ENCODE data around the gene ADAR.
A peak's percentile ranks its signal among the peaks of the same experiment; 100 is the strongest.
"Not testable (repeated sequence)": the region's sequence is repeated elsewhere in the genome, so short reads cannot be mapped to it uniquely, and the experiment has no call there.

ADAR gene

GRCh38 chr1:154607609-154608396 lies at the start of gene ADAR:
ADAR (minus strand) TSS chr1:154608186; CDS start chr1:154608006, 180 bp downstream.
- DNase-seq (ENCODE audit: low read depth), result peak; percentile 78

DNA sequence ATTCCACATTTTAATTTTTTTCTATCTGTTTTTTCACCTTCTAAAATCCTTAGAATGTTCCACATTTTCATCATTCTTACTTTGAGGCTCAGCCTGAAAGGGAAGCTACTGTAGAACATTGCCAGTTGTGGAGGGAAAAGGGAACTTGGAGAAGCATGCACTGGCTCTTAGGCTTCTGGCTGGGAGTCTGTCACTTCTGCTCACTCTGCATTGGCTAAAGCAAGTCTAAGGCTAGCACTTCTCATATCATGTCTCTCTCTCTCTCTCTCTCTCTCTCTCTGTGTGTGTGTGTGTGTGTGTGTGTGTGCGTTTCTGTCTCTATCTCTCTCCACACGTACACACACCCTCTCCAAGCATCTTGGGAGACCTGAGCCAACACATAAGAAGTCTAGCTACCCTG lies 49.6 kb upstream of the ADAR start:
- DNase-seq (ENCODE audit: low read depth), result no peak

- DNase-seq (ENCODE audit: low read depth), result no peak
Observed at GRCh38 chr1:154652893-154653292, 44.9 kb upstream of the ADAR start.

DNA sequence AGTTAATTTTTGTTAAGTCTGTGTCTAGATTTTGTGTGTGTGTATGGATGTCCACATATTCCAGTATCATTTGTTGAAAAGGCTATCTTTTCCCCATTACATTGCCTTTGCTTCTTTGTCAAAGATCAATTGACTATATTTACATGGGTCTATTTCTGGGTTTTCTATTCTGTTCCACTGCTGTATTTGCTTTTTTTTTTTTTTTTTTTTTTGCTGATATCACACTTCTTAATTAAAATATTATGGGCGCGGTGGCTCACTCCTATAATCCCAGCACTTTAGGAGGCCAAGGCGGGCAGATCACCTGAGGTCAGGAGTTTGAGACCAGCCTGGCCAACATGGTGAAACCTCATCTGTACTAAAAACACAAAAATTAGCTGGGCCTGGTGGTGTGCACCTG lies 36.7 kb upstream of the ADAR start:
- DNase-seq (ENCODE audit: low read depth), result not testable (repeated sequence)

GRCh38 chr1:154641534-154641933 lies 33.5 kb upstream of the ADAR start:
- no peak for DNase-seq (ENCODE audit: low read depth)

DNA sequence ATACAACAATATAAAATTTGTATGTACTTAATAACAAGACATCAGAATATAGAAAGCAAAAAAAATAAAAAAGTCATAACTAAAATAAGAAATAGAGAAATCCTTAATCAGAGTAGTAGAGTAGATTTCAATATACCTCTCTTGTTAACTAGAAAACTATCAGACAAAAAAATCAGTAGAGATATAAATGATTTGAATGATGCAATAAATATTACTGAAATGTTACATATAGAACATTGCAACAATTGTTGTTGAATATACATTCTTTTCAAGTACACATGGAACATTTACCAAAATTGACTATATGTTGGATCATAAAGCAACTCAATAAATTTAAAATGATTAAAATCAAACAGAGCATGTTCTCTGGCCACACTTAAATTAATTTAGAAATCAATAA lies 31.9 kb upstream of the ADAR start:
- DNase-seq (ENCODE audit: low read depth), result no peak

DNA sequence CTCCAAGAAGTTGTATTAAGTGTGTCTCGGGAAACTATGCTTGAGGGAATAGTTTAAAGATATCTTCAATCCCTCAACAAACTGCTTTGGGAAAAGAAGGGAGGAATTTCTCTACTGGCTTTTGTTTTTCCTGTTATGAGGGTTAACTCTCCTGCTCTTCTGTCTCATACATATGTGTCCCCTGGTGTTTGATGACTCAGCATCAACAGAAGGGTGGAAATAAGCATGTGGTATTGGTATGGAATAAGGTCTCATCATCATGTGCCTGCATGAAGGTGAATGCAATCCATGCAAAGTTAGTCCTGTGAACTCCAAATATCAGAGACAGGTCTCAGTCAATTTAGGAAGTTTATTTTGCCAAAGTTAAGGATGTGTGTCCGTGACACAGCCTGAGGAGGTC lies 27.2 kb upstream of the ADAR start:
- no peak for DNase-seq (ENCODE audit: low read depth)

- no peak for DNase-seq (ENCODE audit: low read depth)
Observed at GRCh38 chr1:154629675-154630073, 21.7 kb upstream of the ADAR start.

DNA sequence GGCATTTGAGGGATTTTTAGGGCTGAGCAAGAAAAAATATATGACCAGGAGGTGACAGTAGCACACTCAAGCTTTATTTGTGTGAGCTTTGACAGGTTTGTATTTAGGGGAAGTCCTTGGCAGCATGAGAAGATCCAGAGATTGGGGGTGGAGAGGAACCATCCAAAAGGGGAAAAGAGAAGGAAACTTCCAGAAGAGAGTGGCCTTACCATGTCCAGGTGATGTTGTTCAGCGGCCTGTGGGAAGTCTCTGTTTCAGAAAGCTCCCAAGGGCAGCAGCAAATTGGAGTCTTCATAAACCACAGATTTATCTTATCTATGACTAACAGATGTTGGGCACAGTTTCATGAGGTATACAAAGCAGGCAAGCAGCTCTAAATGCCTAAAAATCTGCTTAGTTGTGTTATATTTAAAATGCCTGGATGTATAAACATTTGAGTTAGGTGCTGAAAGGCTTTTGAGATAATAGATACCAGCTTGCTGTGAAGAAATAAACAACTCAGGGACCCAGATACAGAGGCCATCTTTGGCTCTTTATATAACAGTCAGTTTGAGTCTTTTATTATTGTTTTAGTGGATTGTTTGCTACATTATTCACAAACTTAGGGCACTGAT lies 21.2 kb upstream of the ADAR start:
- DNase-seq (ENCODE audit: low read depth), result no peak

DNA sequence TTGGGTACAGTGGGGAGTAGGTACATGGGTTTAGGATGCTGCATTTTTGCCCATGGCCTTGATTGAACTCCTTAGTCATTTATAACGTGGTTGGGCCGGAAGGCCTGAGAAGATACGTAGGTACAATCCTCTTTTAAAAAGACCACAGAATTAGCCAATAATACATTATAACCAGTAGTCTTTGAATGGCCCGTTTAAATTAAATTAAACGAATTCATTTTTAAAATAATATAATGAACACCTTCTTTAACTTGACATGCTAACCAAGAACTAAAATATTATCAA lies 20.1 kb upstream of the ADAR start:
- DNase-seq (ENCODE audit: low read depth), result no peak

- DNase-seq (ENCODE audit: low read depth), result peak; percentile 78
Observed at GRCh38 chr1:154627257-154628120, 19.5 kb upstream of the ADAR start.

DNA sequence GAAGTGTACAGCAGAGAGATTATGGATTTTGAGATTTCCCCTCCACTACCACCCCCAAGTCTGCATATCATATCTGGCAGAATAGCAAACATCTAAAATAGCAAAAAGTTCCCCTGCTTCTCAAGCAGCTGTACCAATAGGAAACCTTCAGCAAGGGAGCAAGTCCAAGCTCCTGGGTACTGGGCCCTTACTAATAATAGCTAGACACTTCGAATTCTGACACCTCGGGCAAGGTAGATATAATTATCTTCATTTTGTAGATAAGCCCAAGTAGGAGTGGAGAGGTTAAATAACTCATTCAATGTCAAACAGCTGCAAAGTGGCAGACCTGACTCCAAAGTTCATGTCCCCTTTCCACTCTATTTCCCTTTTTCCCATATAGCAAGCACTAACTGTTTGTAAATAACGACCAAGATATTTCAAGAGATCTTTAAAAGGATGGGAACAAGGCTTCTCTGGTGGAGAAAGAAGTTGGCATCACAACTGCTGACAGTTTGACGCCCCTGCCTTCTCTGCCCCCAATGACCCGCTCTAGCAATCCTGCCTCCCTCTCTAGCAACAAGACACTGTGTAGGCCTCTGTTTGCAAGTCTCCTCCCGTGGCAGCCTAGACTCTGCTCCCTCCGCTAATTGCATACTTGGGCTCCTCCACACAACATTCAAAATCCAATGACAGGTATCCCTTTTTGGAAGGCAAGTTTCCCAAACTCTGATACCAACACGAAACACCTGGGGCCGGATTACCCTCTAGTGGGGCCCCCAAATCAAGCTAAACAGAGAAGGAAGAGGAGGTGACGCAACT lies 18.7 kb upstream of the ADAR start:
- no peak for DNase-seq (ENCODE audit: low read depth)

GRCh38 chr1:154624746-154625643 lies 17.0 kb upstream of the ADAR start:
- DNase-seq (ENCODE audit: low read depth), result no peak

GRCh38 chr1:154623358-154623757 lies 15.4 kb upstream of the ADAR start:
- no peak for DNase-seq (ENCODE audit: low read depth)

DNA sequence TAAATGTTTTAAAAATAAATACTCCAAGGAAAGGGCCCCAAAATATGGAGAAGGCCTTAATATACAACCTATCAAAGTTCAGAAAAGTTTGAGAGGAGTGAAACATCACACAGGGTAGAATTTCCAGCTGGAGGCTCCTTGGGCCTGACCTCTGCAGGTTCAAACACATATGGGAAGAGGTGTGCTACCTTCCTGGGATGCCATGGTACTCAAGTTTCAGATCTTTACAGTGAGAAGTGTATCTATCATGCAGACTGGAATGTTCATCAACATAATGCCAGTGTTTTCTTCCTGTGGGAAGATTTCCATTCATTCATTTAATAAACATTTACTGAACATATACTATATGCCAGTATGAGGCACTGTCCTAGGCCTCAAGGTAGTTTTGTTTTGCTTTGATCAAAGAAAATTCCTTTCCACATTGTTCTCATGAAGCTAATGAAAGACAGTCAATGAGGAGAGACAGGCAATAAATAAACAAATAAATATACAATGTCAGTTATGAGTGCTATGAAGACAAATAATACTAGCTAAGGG lies 14.6 kb upstream of the ADAR start:
- no peak for DNase-seq (ENCODE audit: low read depth)

DNA sequence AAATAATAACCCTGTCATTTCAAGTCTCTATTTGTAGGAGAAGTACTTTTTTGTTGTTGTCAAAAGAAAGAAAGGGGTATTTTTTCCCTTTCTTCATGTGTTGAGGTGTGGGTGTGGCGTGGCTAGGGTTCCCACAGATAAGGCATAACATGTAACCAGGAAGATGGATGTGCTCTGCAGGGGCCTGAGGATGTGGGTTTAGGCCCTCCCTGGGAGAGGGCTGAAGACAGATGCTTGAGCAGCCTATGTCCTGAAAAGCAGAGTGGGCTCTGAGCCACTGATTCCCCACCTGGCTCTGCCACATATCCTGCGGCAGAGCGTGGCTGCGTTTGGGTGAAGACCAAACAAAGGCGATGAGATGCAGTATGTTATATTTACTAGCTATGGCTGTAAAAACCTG lies 13.9 kb upstream of the ADAR start:
- no peak for DNase-seq (ENCODE audit: low read depth)

DNA sequence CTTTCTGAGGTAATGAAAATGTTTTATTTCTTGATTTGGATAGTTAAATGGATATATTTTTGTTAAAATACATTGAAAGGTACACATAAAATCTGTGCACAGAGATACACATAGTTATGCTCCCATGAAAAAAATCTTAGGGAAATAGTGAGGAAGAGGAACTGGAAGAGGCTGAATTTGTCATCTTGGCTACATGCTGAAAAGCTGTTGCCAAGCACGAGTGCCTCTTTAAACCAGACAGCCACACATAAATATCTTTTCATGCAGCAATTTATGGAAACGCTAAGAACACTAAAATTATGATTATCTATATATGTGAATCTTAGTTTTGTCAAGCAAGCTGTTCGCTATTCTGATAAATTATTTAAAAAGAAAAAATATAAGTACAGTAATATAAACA lies 12.8 kb upstream of the ADAR start:
- no peak for DNase-seq (ENCODE audit: low read depth)

DNA sequence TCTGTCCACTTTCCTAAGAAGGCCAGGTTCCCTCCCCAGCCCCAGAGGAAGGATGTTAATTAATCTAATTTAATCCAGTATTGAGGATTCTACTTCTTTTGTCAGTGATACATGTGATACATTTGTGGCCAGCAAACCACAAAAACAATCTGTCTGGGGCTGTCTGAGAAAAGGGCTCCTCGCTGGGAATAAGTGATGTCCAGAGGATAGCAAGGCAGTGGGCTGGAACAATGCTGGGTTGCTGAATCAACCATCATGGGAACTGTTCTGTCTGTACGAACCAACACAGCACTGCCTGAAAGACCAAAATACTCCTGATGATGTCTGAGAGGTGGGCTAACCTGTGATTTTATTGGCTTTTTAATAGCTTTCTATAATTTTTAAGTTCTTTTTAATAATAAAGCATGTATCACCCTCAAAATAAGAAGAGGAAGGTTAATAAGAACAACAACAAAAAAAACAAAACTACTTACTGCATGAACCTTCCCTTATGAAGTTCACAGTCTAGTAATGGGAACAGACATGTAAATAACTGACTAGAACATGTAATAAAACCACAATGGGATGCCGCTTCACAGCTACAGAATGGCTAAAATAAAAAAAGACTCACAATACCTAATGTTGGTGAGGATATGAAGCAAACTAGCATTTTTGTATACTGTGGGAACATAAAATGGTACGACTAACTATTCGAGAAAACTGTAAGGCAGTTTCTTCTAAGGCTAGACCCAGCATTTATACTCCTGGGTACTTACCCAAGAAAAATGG lies 11.4 kb upstream of the ADAR start:
- no peak for DNase-seq (ENCODE audit: low read depth)

DNA sequence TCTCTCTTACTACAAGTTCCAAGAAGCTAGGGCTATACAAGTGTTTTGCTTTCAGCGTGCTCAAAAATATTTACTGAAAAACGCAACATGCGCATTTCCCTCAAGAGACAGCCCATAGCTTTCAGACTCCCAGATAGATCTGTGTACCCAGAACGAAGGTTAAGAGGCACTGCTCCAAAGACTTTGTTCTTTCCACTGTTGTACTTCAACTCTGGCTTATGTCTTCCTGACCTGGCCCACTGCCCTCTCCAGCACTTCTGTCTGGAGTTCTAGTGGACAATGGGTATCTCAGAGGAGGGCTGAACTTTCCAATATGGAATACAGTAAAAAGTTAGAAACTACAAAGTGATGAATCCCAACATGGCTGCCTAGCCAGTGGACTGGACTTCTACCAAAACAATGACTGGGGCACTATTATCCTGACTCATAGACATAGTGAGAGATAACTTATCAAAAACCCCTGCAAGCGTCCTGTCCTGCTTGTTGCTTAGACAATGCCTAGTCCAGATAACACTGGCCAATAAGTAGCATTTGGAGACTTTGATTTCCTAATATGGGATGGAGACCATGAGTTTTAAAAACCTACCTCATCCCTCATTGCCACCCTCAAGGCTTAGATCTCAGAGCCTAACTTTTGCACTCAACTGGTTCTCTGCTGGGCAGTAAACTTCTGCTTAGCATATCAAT lies 8.8 kb upstream of the ADAR start:
- no peak for DNase-seq (ENCODE audit: low read depth)

- no peak for DNase-seq (ENCODE audit: low read depth)
Observed at GRCh38 chr1:154615411-154615810, 7.4 kb upstream of the ADAR start.

Data from activated T-helper 1 cell treated with Interleukin-2 at 50 U/mL for 16 hours (primary cell).